H1 (cell line): ENCODE measurements around the gene DISC1. TPM values are rescaled to one million over a fixed set of nuclear protein-coding genes. Genes with fewer than 3 reads are reported as not detected.

ENCODE experiments used
- CTCF ChIA-PET: fragments of 300-600 bp; sonication (Branson Sonifier 250); formaldehyde crosslinking; loops from one replicate; lab custom pipeline; 2021; ENCODE audit not compliant: partially characterized antibody; lab: Charles Lee
- POLR2A ChIA-PET: fragments of 300-600 bp; sonication (Branson Sonifier 250); formaldehyde crosslinking; loops from one replicate; lab custom pipeline; 2021; ENCODE audit warnings: inconsistent platforms; ENCODE audit not compliant: partially characterized antibody; lab: Charles Lee
- DNase-seq, 2 experiments: peaks; one replicate each; pipeline versions ENCODE4 v3.0.0 to v3.0.0-alpha.2; 2010 to 2022; ENCODE audit warnings: low spot score in 2 of 2, low read depth in 1 of 2, mixed read lengths in 1 of 2
- FAIRE-seq: peaks from 2 replicates; lab custom pipeline; 2011; peaks lifted over from hg19 to GRCh38; lab: Jason Lieb, UNC
- H2AFZ ChIP-seq: 2 replicates; pipeline ENCODE4 v1.8.1; 2012; ENCODE audit warnings: low read length, inconsistent platforms
- H2AK5ac ChIP-seq: 2 replicates; pipeline ENCODE4 v1.6.1; 2013; ENCODE audit warnings: low read depth, low read length
- H2BK120ac ChIP-seq: replicated peaks from 2 replicates; pipeline ENCODE3; 2013; ENCODE audit warnings: low read depth, low read length, inconsistent platforms
- H2BK12ac ChIP-seq: 2 replicates; pipeline ENCODE4 v1.6.1; 2013; ENCODE audit warnings: low read depth, low read length
- H2BK15ac ChIP-seq: 2 replicates; pipeline ENCODE4 v1.6.1; 2013; ENCODE audit warnings: low read length
- H2BK20ac ChIP-seq: 2 replicates; pipeline ENCODE4 v1.6.1; 2013; ENCODE audit warnings: low read length
- H2BK5ac ChIP-seq: 2 replicates; pipeline ENCODE4 v1.6.1; 2013; ENCODE audit warnings: low read depth, low read length
- H3K14ac ChIP-seq: 2 replicates; pipeline ENCODE4 v1.6.1; 2013; ENCODE audit warnings: inconsistent platforms; ENCODE audit not compliant: insufficient read length
- H3K18ac ChIP-seq: 2 replicates; pipeline ENCODE4 v1.6.1; 2013; ENCODE audit warnings: low read length; ENCODE audit errors: extremely low read depth
- H3K23ac ChIP-seq: 2 replicates; pipeline ENCODE4 v1.6.1; 2013; ENCODE audit warnings: inconsistent platforms; ENCODE audit not compliant: insufficient read length
- H3K23me2 ChIP-seq: 2 replicates; pipeline ENCODE4 v1.6.1; 2013; ENCODE audit warnings: low read depth, low read length
- H3K27ac ChIP-seq: 2 replicates; pipeline ENCODE4 v1.6.1; 2011; ENCODE audit warnings: low read depth, low read length, inconsistent platforms
- H3K27me3 ChIP-seq, 4 experiments: replicated peaks in 1 of 4; 1 replicate in 1 of 4; 2 replicates in 3 of 4; pipeline versions ENCODE4 v1.6.1 to v1.8.1; 2011 to 2013; ENCODE audit warnings: low read length in 3 of 4, mild to moderate bottlenecking in 3 of 4, inconsistent platforms in 2 of 4, mixed read lengths in 2 of 4, moderate library complexity in 1 of 4; ENCODE audit not compliant: control insufficient read depth in 3 of 4, insufficient read depth in 3 of 4; ENCODE audit errors: extremely low read depth in 1 of 4
- H3K36me3 ChIP-seq, 4 experiments: 2 replicates each; pipeline versions ENCODE4 v1.6.1 to v1.8.1; 2011 to 2013; ENCODE audit warnings: mild to moderate bottlenecking in 4 of 4, low read length in 3 of 4, moderate library complexity in 2 of 4, control low read depth in 1 of 4, inconsistent platforms in 1 of 4; ENCODE audit not compliant: insufficient read depth in 4 of 4, control insufficient read depth in 2 of 4
- H3K4ac ChIP-seq: replicated peaks from 2 replicates; pipeline ENCODE3; 2013; ENCODE audit warnings: low read length, low read depth, mixed read lengths, inconsistent platforms; ENCODE audit not compliant: insufficient read length
- H3K4me1 ChIP-seq, 4 experiments: replicated peaks in 1 of 4; 1 replicate in 1 of 4; 2 replicates in 3 of 4; pipeline versions ENCODE4 v1.6.1 to v1.8.1; 2011 to 2013; ENCODE audit warnings: low read length in 3 of 4, inconsistent platforms in 2 of 4, mixed read lengths in 1 of 4; ENCODE audit not compliant: insufficient read depth in 4 of 4, control insufficient read depth in 3 of 4
- H3K4me2 ChIP-seq, 2 experiments: 2 replicates each; pipeline versions ENCODE4 v1.6.1 to v1.8.1; 2011 to 2013; ENCODE audit warnings: low read depth in 2 of 2, low read length in 2 of 2, control low read depth in 1 of 2, inconsistent platforms in 1 of 2, mild to moderate bottlenecking in 1 of 2; ENCODE audit not compliant: insufficient read depth in 1 of 2
- H3K4me3 ChIP-seq, 4 experiments: fragments of 200-600, 300-600 bp in 1 of 4; sonication (generic), shearing (Covaris generic), sonication (Bioruptor Twin) in 1 of 4; 2 replicates each; pipeline versions ENCODE4 v1.5.1 to v1.8.1; 2011 to 2016; ENCODE audit warnings: low read length in 4 of 4, low read depth in 3 of 4, control low read depth in 2 of 4, inconsistent platforms in 2 of 4, mild to moderate bottlenecking in 2 of 4, mixed read lengths in 1 of 4, moderate library complexity in 1 of 4; ENCODE audit not compliant: insufficient read depth in 2 of 4; ENCODE audit errors: extremely low read depth in 1 of 4
- H3K56ac ChIP-seq: replicated peaks from 2 replicates; pipeline ENCODE3; 2013; ENCODE audit warnings: low read depth, mild to moderate bottlenecking, mixed read lengths, low read length, inconsistent platforms; ENCODE audit not compliant: insufficient read length
- H3K79me1 ChIP-seq: 2 replicates; pipeline ENCODE4 v1.6.1; 2013; ENCODE audit warnings: low read depth, low read length, control low read depth
- H3K79me2 ChIP-seq, 2 experiments: 2 replicates each; pipeline versions ENCODE4 v1.6.1 to v1.8.1; 2012 to 2013; ENCODE audit warnings: low read length in 2 of 2, mild to moderate bottlenecking in 2 of 2, inconsistent platforms in 1 of 2; ENCODE audit not compliant: insufficient read depth in 2 of 2, control insufficient read depth in 1 of 2
- H3K9ac ChIP-seq, 4 experiments: replicated peaks in 1 of 4; 1 replicate in 1 of 4; 2 replicates in 3 of 4; pipeline versions ENCODE4 v1.6.1 to v1.8.1; 2011 to 2013; ENCODE audit warnings: low read depth in 3 of 4, low read length in 3 of 4, control low read depth in 2 of 4, mild to moderate bottlenecking in 2 of 4, moderate library complexity in 2 of 4, inconsistent platforms in 1 of 4; ENCODE audit errors: extremely low read depth in 1 of 4
- H3K9me3 ChIP-seq, 2 experiments: 2 replicates each; pipeline versions ENCODE4 v1.6.1 to v1.8.1; 2012 to 2013; ENCODE audit warnings: mild to moderate bottlenecking in 2 of 2, moderate library complexity in 2 of 2, control low read depth in 1 of 2, inconsistent platforms in 1 of 2, low read depth in 1 of 2, low read length in 1 of 2, mixed read lengths in 1 of 2; ENCODE audit not compliant: insufficient read depth in 2 of 2
- H4K20me1 ChIP-seq, 2 experiments: replicated peaks in 1 of 2; 2 replicates each; pipeline versions ENCODE3 to v1.8.1; 2011 to 2013; ENCODE audit warnings: inconsistent platforms in 2 of 2, low read length in 2 of 2, mild to moderate bottlenecking in 1 of 2; ENCODE audit not compliant: insufficient read depth in 2 of 2, control insufficient read depth in 1 of 2
- H4K5ac ChIP-seq: 2 replicates; pipeline ENCODE4 v1.6.1; 2013; ENCODE audit warnings: low read length, low read depth, mixed read lengths, inconsistent platforms; ENCODE audit not compliant: insufficient read length
- H4K8ac ChIP-seq: 2 replicates; pipeline ENCODE4 v1.8.0; 2013; ENCODE audit warnings: mild to moderate bottlenecking, moderate library complexity, low read length, inconsistent platforms; ENCODE audit not compliant: insufficient read depth; ENCODE audit errors: extremely low read depth
- H4K91ac ChIP-seq: replicated peaks from 2 replicates; pipeline ENCODE3; 2013; ENCODE audit warnings: low read length, mixed read lengths, inconsistent platforms; ENCODE audit not compliant: insufficient read length
- BACH1 ChIP-seq: IDR thresholded peaks from 2 replicates; pipeline ENCODE4 v1.6.1; 2012; ENCODE audit warnings: low read length, improper control_type of control experiment
- BCL11A ChIP-seq, 2 experiments: IDR thresholded peaks; one replicate each; pipeline ENCODE4 v1.6.1; 2011; ENCODE audit warnings: low read depth in 2 of 2, low read length in 2 of 2, mild to moderate bottlenecking in 2 of 2
- CREB1 ChIP-seq: IDR thresholded peaks from 2 replicates; pipeline ENCODE4 v1.6.1; 2012; ENCODE audit warnings: inconsistent platforms
- GTF2F1 ChIP-seq: IDR thresholded peaks from 2 replicates; pipeline ENCODE4 v1.6.1; 2012; ENCODE audit warnings: low read depth, low read length, improper control_type of control experiment, borderline replicate concordance
- KDM5A ChIP-seq: fragments of 200-600 bp; IDR thresholded peaks from 2 replicates; pipeline ENCODE4 v1.7.1; 2012; ENCODE audit warnings: mild to moderate bottlenecking, low read length, inconsistent platforms, mixed read lengths
- POU5F1 ChIP-seq: IDR thresholded peaks from 2 replicates; pipeline ENCODE4 v1.6.1; 2011; ENCODE audit warnings: low read depth, mild to moderate bottlenecking, low read length, moderate library complexity
- RBBP5 ChIP-seq: IDR thresholded peaks from 2 replicates; pipeline ENCODE4 v1.7.1; 2012; ENCODE audit warnings: low read depth, mild to moderate bottlenecking, inconsistent platforms, low read length, moderate library complexity, borderline replicate concordance
- RFX5 ChIP-seq: IDR thresholded peaks from 2 replicates; pipeline ENCODE4 v1.6.1; 2011; ENCODE audit warnings: low read depth, low read length, improper control_type of control experiment, borderline replicate concordance
- RXRA ChIP-seq: IDR thresholded peaks from 2 replicates; pipeline ENCODE4 v1.6.1; 2011; ENCODE audit warnings: low read depth, mild to moderate bottlenecking, low read length, moderate library complexity; ENCODE audit not compliant: insufficient read depth
- SIRT6 ChIP-seq: IDR thresholded peaks from one replicate; pipeline ENCODE4 v1.7.1; 2012; ENCODE audit warnings: low read length, inconsistent platforms
- SUZ12 ChIP-seq: fragments of 200-600 bp; sonication (generic); IDR thresholded peaks from 2 replicates; pipeline ENCODE4 v1.6.1; 2012; ENCODE audit warnings: mild to moderate bottlenecking, inconsistent platforms, low read length, moderate library complexity, mixed read lengths
- TAF1 ChIP-seq: IDR thresholded peaks from 2 replicates; pipeline ENCODE4 v1.6.1; 2011; ENCODE audit warnings: mild to moderate bottlenecking, low read depth, low read length
- TCF12 ChIP-seq: IDR thresholded peaks from 2 replicates; pipeline ENCODE4 v1.6.1; 2011; ENCODE audit warnings: low read depth, mild to moderate bottlenecking, low read length
- YY1 ChIP-seq: IDR thresholded peaks from 2 replicates; pipeline ENCODE4 v1.6.1; 2011; ENCODE audit warnings: low read depth, mild to moderate bottlenecking, low read length
- WGBS, 2 experiments: shearing (Covaris generic) in 1 of 2; methylation state at CpG; one replicate each; pipeline versions ENCODE4 v1.1.6 to v1.1.7; 2013 to 2015; ENCODE audit warnings: low lambda C conversion rate in 2 of 2, mixed read lengths in 2 of 2, inconsistent platforms in 1 of 2, low coverage in 1 of 2, missing lambda C conversion rate in 1 of 2; ENCODE audit not compliant: insufficient replicate concordance in 2 of 2, insufficient coverage in 1 of 2, insufficient read length in 1 of 2; ENCODE audit errors: extremely low coverage in 1 of 2, missing lambda C conversion rate in 1 of 2; 5-methylcytosine and 5-hydroxymethylcytosine counted together
- polyA plus RNA-seq, 7 experiments: library from polyadenylated mRNA; depleted of rRNA in 3 of 7; stranded (reverse) in 5 of 7; unstranded in 2 of 7; fragments of >200 nt in 5 of 7; fragments of 200-250 nt in 2 of 7; gene quantifications; 1 replicate in 5 of 7; 2 replicates in 1 of 7; 4 replicates in 1 of 7; pipeline versions ENCODE4 v1.2.1 to v1.2.3, GENCODE V29; 2011 to 2013; ENCODE audit warnings: missing spikeins in 2 of 7, mixed read lengths in 2 of 7
- total RNA-seq: library from RNA; stranded (reverse); fragmentation: NEBNext Ultra II Directional; extraction: Animal tissue kit (Norgen Biotek cat#: 25700); gene quantifications from 2 replicates; pipeline ENCODE4 v1.2.1, GENCODE V29; 2021
- TF ChIP-seq, protein P1 (sequence below): IDR thresholded peaks from 2 replicates; pipeline ENCODE4 v1.6.1; 2012; ENCODE audit warnings: inconsistent platforms
- TF ChIP-seq, protein P2 (sequence below): IDR thresholded peaks from 2 replicates; pipeline ENCODE4 v1.6.1; 2012; ENCODE audit warnings: inconsistent platforms

The DISC1 gene
- total and polyA plus RNA-seq, 2 of the 8 experiments (the other 6 are each of a cell fraction or from before 2014, with no cell fraction given), result 1.1 to 3.5 TPM

GRCh38 chr1:231990388-231990787 lies 363.8 kb downstream of the DISC1 start:
- H3K4me2 ChIP-seq, result no peak overlapping the region
- H2BK120ac ChIP-seq, result no peak overlapping the region
- no peak overlapping the region for H2AK5ac ChIP-seq
- no peak overlapping the region; the same call in 1 of the 2 replicates for H2BK15ac ChIP-seq
- no peak overlapping the region for H3K4ac ChIP-seq
- no peak overlapping the region for H4K91ac ChIP-seq
- no peaks in the 10 kb centered on the region for H3K36me3 ChIP-seq
- peaks cover 0 to 6% (median 0%) of the 10 kb centered on the region in 4 experiments; a peak in 1 of 7 replicates for H3K4me1 ChIP-seq
- 94% methylated on average over 5 of the region's 5 CpGs; no CpG with 5 or more reads in 1 of the 2 experiments for WGBS, 2 experiments
- no peak overlapping the region for H2BK20ac ChIP-seq
- no peak for FAIRE-seq
- no peak for DNase-seq
- no peaks in the 10 kb centered on the region for H3K27me3 ChIP-seq
- no peak overlapping the region for H4K5ac ChIP-seq
- POLR2A ChIA-PET, result no interaction called here
- H3K27ac ChIP-seq, result no peak overlapping the region
- no peaks in the 10 kb centered on the region for H4K20me1 ChIP-seq
- no peak overlapping the region for H4K8ac ChIP-seq
- H3K9me3 ChIP-seq, result no peaks in the 10 kb centered on the region
- no peak overlapping the region for H2BK5ac ChIP-seq
- H3K4me3 ChIP-seq, result no peak overlapping the region
- H3K56ac ChIP-seq, result no peak overlapping the region
- no peak overlapping the region for H3K18ac ChIP-seq
- CTCF ChIA-PET, result no interaction called here
- no peaks in the 10 kb centered on the region for H3K79me2 ChIP-seq
- no peak overlapping the region for H2BK12ac ChIP-seq
- H3K23ac ChIP-seq, result no peak overlapping the region
- H3K79me1 ChIP-seq, result no peaks in the 10 kb centered on the region
- no peaks in the 10 kb centered on the region for H3K23me2 ChIP-seq
- H3K14ac ChIP-seq, result no peak overlapping the region
- no peak overlapping the region for H3K9ac ChIP-seq
- no peak overlapping the region for H2AFZ ChIP-seq
- no peak for TF ChIP-seq TCF12
- TF ChIP-seq POU5F1, result no peak
- no peak for TF ChIP-seq RFX5
- TF ChIP-seq TAF1, result no peak
- no peak for TF ChIP-seq BCL11A (IDR thresholded peaks at IDR 0.05; ENCODE audit: low read depth in 2 of 2, low read length in 2 of 2)
- TF ChIP-seq BACH1, result no peak
- TF ChIP-seq RBBP5, result no peak
- TF ChIP-seq, protein P1, sequence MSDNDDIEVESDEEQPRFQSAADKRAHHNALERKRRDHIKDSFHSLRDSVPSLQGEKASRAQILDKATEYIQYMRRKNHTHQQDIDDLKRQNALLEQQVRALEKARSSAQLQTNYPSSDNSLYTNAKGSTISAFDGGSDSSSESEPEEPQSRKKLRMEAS, result no peak
- TF ChIP-seq, protein P2, sequence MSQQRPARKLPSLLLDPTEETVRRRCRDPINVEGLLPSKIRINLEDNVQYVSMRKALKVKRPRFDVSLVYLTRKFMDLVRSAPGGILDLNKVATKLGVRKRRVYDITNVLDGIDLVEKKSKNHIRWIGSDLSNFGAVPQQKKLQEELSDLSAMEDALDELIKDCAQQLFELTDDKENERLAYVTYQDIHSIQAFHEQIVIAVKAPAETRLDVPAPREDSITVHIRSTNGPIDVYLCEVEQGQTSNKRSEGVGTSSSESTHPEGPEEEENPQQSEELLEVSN, result no peak
- no peak for TF ChIP-seq KDM5A
- TF ChIP-seq GTF2F1, result no peak
- TF ChIP-seq CREB1, result no peak
- TF ChIP-seq SIRT6, result no peak
- TF ChIP-seq RXRA, result no peak
- no peak for TF ChIP-seq YY1
- TF ChIP-seq SUZ12, result no peak
